ENCODE measurements around the gene ADCY5. TPM values are rescaled to one million over a fixed set of nuclear protein-coding genes. Genes with fewer than 3 reads are reported as not detected.

ADCY5 gene
- total and polyA plus RNA-seq, 2 donors from 2014 or later: 7.1 to 33.6 TPM

DNA sequence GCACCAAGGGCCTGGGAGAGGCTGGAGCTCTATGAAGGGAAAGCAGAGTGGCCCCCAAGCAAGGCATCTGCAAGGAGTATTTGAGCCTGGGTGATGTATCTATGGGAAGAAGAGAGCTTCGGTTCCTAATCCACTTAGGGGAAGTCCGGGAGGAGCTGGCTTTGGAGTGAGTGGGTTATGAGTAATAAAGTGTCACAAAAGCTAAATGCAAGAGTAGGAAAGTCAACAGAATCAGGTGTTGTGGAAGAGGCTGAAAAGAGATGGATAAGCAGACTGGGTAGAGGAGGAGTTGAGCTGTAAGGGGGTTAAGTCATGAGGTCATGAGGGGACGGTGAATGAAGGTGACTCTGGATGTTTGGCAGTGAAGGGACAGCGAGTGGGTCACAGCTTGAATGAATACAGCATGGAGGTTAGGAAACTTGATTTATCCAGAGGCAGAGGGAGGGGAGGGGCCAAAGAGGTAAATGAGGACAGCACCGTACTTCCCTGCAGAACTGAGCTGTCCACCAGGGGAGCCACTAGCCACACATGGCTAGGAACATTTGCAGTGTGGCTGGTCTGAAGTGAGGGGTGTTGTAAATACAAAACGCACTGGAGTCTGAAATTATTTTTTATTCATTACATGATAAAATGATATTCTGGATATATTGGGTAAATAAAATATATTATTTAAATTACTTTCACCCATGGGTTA, 83.3 kb downstream of the ADCY5 start:
- intact Hi-C loops (cut with DNase I): no loop called here
- no peak for FAIRE-seq
- Histone ChIP-seq H3K27me3 (ENCODE audit: control insufficient read depth, insufficient read depth, low read length) (no peaks in the 10 kb centered on the region), H3K9ac (ENCODE audit: low read length in 3 of 3) (no peak overlapping the region), H3K9me3 (ENCODE audit: control insufficient read depth in 2 of 3, insufficient read depth in 1 of 3, low read length in 3 of 3) (no peaks in the 10 kb centered on the region), H3K4me1 (ENCODE audit: control insufficient read depth in 2 of 3, insufficient read depth in 2 of 3, low read depth in 1 of 3, low read length in 3 of 3) (peaks cover 0 to 2% (median 0%) of the 10 kb centered on the region in 3 donors), H3K27ac (ENCODE audit: low read depth in 2 of 2, low read length in 2 of 2) (peak overlapping the region in 1 of 2 donors; percentile 47), H3K4me3 (ENCODE audit: low read length in 3 of 3) (no peak overlapping the region), H3K36me3 (ENCODE audit: control insufficient read depth in 2 of 3, insufficient read depth in 3 of 3, low read length in 3 of 3) (no peaks in the 10 kb centered on the region)
- TF ChIP-seq, protein P1, sequence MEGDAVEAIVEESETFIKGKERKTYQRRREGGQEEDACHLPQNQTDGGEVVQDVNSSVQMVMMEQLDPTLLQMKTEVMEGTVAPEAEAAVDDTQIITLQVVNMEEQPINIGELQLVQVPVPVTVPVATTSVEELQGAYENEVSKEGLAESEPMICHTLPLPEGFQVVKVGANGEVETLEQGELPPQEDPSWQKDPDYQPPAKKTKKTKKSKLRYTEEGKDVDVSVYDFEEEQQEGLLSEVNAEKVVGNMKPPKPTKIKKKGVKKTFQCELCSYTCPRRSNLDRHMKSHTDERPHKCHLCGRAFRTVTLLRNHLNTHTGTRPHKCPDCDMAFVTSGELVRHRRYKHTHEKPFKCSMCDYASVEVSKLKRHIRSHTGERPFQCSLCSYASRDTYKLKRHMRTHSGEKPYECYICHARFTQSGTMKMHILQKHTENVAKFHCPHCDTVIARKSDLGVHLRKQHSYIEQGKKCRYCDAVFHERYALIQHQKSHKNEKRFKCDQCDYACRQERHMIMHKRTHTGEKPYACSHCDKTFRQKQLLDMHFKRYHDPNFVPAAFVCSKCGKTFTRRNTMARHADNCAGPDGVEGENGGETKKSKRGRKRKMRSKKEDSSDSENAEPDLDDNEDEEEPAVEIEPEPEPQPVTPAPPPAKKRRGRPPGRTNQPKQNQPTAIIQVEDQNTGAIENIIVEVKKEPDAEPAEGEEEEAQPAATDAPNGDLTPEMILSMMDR (IDR thresholded peaks at IDR 0.05; ENCODE audit: borderline replicate concordance, extremely low read depth, insufficient read depth): peak; percentile 43
- DNase-seq: peak in 1 of 5 donors; percentile 52

DNA sequence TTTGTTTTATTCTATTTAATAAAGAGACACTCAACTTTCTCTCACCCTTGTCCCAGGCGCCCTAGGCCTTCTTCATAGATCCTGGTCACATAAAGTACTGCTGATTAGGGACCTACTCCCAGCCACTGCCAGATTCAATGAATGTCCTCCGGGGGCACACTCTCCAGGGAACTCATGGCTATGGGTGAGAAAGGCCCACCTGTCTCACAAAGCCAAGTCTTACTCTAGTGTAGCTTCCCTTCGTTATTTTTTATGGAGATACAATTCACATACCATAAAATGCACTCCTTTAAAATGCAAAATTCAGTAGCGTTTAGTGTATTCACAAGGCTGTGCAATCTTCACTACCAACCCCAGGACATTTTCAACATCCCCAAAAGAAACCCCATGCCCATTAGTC, 87.8 kb downstream of the ADCY5 start:
- DNase-seq (no peak), FAIRE-seq (no peak)
- H3K4me3 ChIP-seq (ENCODE audit: low read length in 3 of 3): no peak overlapping the region
- H3K9ac ChIP-seq (ENCODE audit: low read length in 3 of 3): no peak overlapping the region
- H3K27me3 ChIP-seq (ENCODE audit: control insufficient read depth, insufficient read depth, low read length): no peaks in the 10 kb centered on the region
- H3K36me3 ChIP-seq (ENCODE audit: control insufficient read depth in 2 of 3, insufficient read depth in 3 of 3, low read length in 3 of 3): no peaks in the 10 kb centered on the region
- no peaks in the 10 kb centered on the region for H3K4me1 ChIP-seq (ENCODE audit: control insufficient read depth in 2 of 3, insufficient read depth in 2 of 3, low read depth in 1 of 3, low read length in 3 of 3)
- no peak overlapping the region for H3K27ac ChIP-seq (ENCODE audit: low read depth in 2 of 2, low read length in 2 of 2)
- H3K9me3 ChIP-seq (ENCODE audit: control insufficient read depth in 2 of 3, insufficient read depth in 1 of 3, low read length in 3 of 3): no peaks in the 10 kb centered on the region
- TF ChIP-seq, protein P1 (IDR thresholded peaks at IDR 0.05; ENCODE audit: borderline replicate concordance, extremely low read depth, insufficient read depth): no peak
- intact Hi-C loops (cut with DNase I): no loop called here

DNA sequence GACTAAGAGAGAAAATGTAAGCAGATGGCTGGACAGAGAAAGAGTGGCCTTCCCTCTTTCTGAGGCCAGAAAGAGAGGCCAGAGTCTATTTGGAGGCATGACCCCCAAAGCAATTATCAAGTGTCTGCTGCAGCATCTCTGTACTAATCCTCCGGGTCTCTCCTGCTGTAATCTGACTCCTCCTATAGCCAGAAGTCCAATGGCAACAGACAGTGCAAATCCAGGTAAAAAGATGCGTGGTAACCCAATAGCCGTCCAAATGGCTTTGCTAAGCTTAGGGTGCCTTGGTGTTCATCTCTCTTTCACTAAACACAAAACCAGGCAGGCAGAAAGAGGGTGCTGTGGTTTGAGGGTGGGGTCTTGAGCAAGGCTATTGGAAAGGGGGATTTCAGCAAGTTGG, 91.6 kb downstream of the ADCY5 start:
- Histone ChIP-seq H3K27me3 (ENCODE audit: control insufficient read depth, insufficient read depth, low read length) (no peaks in the 10 kb centered on the region), H3K4me1 (ENCODE audit: control insufficient read depth in 2 of 3, insufficient read depth in 2 of 3, low read depth in 1 of 3, low read length in 3 of 3) (peaks cover 0 to 6% (median 5%) of the 10 kb centered on the region in 3 donors), H3K36me3 (ENCODE audit: control insufficient read depth in 2 of 3, insufficient read depth in 3 of 3, low read length in 3 of 3) (no peaks in the 10 kb centered on the region), H3K4me3 (ENCODE audit: low read length in 3 of 3) (no peak overlapping the region), H3K27ac (ENCODE audit: low read depth in 2 of 2, low read length in 2 of 2) (no peak overlapping the region), H3K9ac (ENCODE audit: low read length in 3 of 3) (no peak overlapping the region), H3K9me3 (ENCODE audit: control insufficient read depth in 2 of 3, insufficient read depth in 1 of 3, low read length in 3 of 3) (no peaks in the 10 kb centered on the region)
- DNase-seq (no peak), FAIRE-seq (no peak)
- intact Hi-C loops (cut with DNase I): no loop called here
- TF ChIP-seq, protein P1 (IDR thresholded peaks at IDR 0.05; ENCODE audit: borderline replicate concordance, extremely low read depth, insufficient read depth): no peak
